Loucy (cell line): Measurements from ENCODE around the gene C11orf58.

ENCODE experiments used
- H2AFZ ChIP-seq: fragments of 200-600 bp; sonication (generic); 2 replicates; pipeline ENCODE4 v1.6.0; 2016; ENCODE audit warnings: antibody characterized with exemption, mild to moderate bottlenecking, low read length, moderate library complexity
- H3F3A ChIP-seq: fragments of 200-600 bp; 2 replicates; pipeline ENCODE4 v1.6.0; 2016; ENCODE audit warnings: antibody characterized with exemption, low read depth, mild to moderate bottlenecking
- H3K27me3 ChIP-seq: fragments of 200-600 bp; sonication (generic); 2 replicates; pipeline ENCODE4 v1.6.1; 2014; ENCODE audit warnings: low read length, mild to moderate bottlenecking; ENCODE audit not compliant: insufficient read depth, poor library complexity, severe bottlenecking
- H3K36me3 ChIP-seq: fragments of 200-600 bp; sonication (generic); 2 replicates; pipeline ENCODE4 v1.6.1; 2016; ENCODE audit warnings: low read length; ENCODE audit not compliant: insufficient read depth
- H3K4me1 ChIP-seq: fragments of 200-600 bp; sonication (generic); 2 replicates; pipeline ENCODE4 v1.5.1; 2014; ENCODE audit warnings: low read length, mild to moderate bottlenecking; ENCODE audit not compliant: insufficient read depth, poor library complexity, severe bottlenecking
- H3K4me2 ChIP-seq: fragments of 200-600 bp; sonication (generic); 2 replicates; pipeline ENCODE4 v1.6.0; 2014; ENCODE audit warnings: antibody characterized with exemption, low read length, low read depth, mild to moderate bottlenecking; ENCODE audit not compliant: poor library complexity, severe bottlenecking
- H3K4me3 ChIP-seq: fragments of 200-600 bp; sonication (generic); 2 replicates; pipeline ENCODE4 v1.5.1; 2014; ENCODE audit warnings: low read length, mild to moderate bottlenecking, mixed read lengths; ENCODE audit not compliant: poor library complexity, severe bottlenecking
- H3K79me2 ChIP-seq: fragments of 200-600 bp; sonication (generic); 2 replicates; pipeline ENCODE4 v1.6.1; 2014; ENCODE audit warnings: low read length; ENCODE audit not compliant: insufficient read depth
- H3K9ac ChIP-seq: fragments of 200-600 bp; sonication (generic); 2 replicates; pipeline ENCODE4 v1.6.0; 2014; ENCODE audit warnings: mild to moderate bottlenecking, low read depth, low read length, moderate library complexity; ENCODE audit not compliant: poor library complexity, severe bottlenecking
- H3K9me2 ChIP-seq: fragments of 200-600 bp; sonication (generic); replicated peaks from 2 replicates; pipeline ENCODE4 v1.6.1; 2016; ENCODE audit warnings: low read depth, low read length, mixed read lengths
- H3K9me3 ChIP-seq: fragments of 200-600 bp; sonication (generic); 2 replicates; pipeline ENCODE4 v1.6.1; 2014; ENCODE audit warnings: mild to moderate bottlenecking, antibody characterized with exemption, low read length, low read depth; ENCODE audit not compliant: insufficient read depth
- H4K20me1 ChIP-seq: fragments of 200-600 bp; sonication (generic); 2 replicates; pipeline ENCODE4 v1.6.0; 2014; ENCODE audit warnings: antibody characterized with exemption, low read length, mild to moderate bottlenecking; ENCODE audit not compliant: insufficient read depth, poor library complexity, severe bottlenecking
- CTCF ChIP-seq: fragments of 200-600 bp; sonication (generic); conservative IDR thresholded peaks from 2 replicates; pipeline ENCODE4 v1.5.1; 2014; ENCODE audit warnings: mild to moderate bottlenecking, antibody characterized with exemption, low read length
- EZH2phosphoT487 ChIP-seq: fragments of 200-600 bp; IDR thresholded peaks from 2 replicates; pipeline ENCODE4 v1.6.1; 2018; ENCODE audit warnings: antibody characterized with exemption, mild to moderate bottlenecking, moderate library complexity, borderline replicate concordance

The C11orf58 gene

GRCh38 chr11:16770016-16770415 is 31.6 kb downstream of the C11orf58 start:
- H2AFZ ChIP-seq = no peak overlapping the region
- no peaks in the 10 kb centered on the region for H3F3A ChIP-seq
- no peaks in the 10 kb centered on the region for H3K79me2 ChIP-seq
- H3K4me3 ChIP-seq = no peak overlapping the region
- TF ChIP-seq EZH2phosphoT487 (no peak), CTCF (no peak)
- no peaks in the 10 kb centered on the region for H4K20me1 ChIP-seq
- H3K27me3 ChIP-seq = no peaks in the 10 kb centered on the region
- H3K9ac ChIP-seq = no peak overlapping the region
- H3K4me2 ChIP-seq = no peak overlapping the region
- no peaks in the 10 kb centered on the region for H3K36me3 ChIP-seq
- no peaks in the 10 kb centered on the region for H3K4me1 ChIP-seq
- no peaks in the 10 kb centered on the region for H3K9me3 ChIP-seq
- H3K9me2 ChIP-seq = no peaks in the 10 kb centered on the region

- H2AFZ ChIP-seq = no peak overlapping the region
- H3K4me3 ChIP-seq = no peak overlapping the region
- no peaks in the 10 kb centered on the region for H3K9me2 ChIP-seq
- no peaks in the 10 kb centered on the region for H3K27me3 ChIP-seq
- no peaks in the 10 kb centered on the region for H3K79me2 ChIP-seq
- H3K4me1 ChIP-seq = no peaks in the 10 kb centered on the region
- TF ChIP-seq CTCF = no peak
- H3K9ac ChIP-seq = no peak overlapping the region
- H3F3A ChIP-seq = no peaks in the 10 kb centered on the region
- H3K9me3 ChIP-seq = no peaks in the 10 kb centered on the region
- H3K36me3 ChIP-seq = no peaks in the 10 kb centered on the region
- H3K4me2 ChIP-seq = no peak overlapping the region
- H4K20me1 ChIP-seq = no peaks in the 10 kb centered on the region
Observed at GRCh38 chr11:16771350-16772140, 33.1 kb downstream of the C11orf58 start.

GRCh38 chr11:16772141-16772512 is 33.7 kb downstream of the C11orf58 start:
- Histone ChIP-seq H3K36me3 (no peaks in the 10 kb centered on the region), H3F3A (no peaks in the 10 kb centered on the region), H3K79me2 (no peaks in the 10 kb centered on the region), H3K4me3 (no peak overlapping the region), H3K4me2 (no peak overlapping the region), H3K9me3 (no peaks in the 10 kb centered on the region), H2AFZ (no peak overlapping the region), H3K4me1 (no peaks in the 10 kb centered on the region), H3K27me3 (no peaks in the 10 kb centered on the region), H3K9ac (no peak overlapping the region), H4K20me1 (no peaks in the 10 kb centered on the region), H3K9me2 (no peaks in the 10 kb centered on the region)
- TF ChIP-seq CTCF (no peak), EZH2phosphoT487 (no peak)
